GM18519 (cell line): ENCODE data around the gene TECPR1.

Experiments used
- ATAC-seq: cut with Tn5 transposase; IDR thresholded peaks from one replicate; pipeline ENCODE4 v1.9.1; 2021; ENCODE audit warnings: mild to moderate bottlenecking, moderate library complexity; ENCODE audit not compliant: unreplicated experiment, low FRiP score

TECPR1 gene

GRCh38 chr7:98170966-98171365 is 81.1 kb downstream of the TECPR1 start:
- no peak for ATAC-seq

- no peak for ATAC-seq
These were observed 83.0 kb downstream of the TECPR1 start for GRCh38 chr7:98168904-98169621.

- no peak for ATAC-seq
These were observed 83.7 kb downstream of the TECPR1 start for GRCh38 chr7:98168181-98168903.

GRCh38 chr7:98167653-98168052 is 84.4 kb downstream of the TECPR1 start:
- ATAC-seq, result no peak

GRCh38 chr7:98166668-98166970 is 85.4 kb downstream of the TECPR1 start:
- no peak for ATAC-seq

GRCh38 chr7:98165827-98166667 is 86.0 kb downstream of the TECPR1 start:
- ATAC-seq, result no peak
